LNCAP (cell line): ENCODE measurements around the gene SRSF8.

Experiments
- TF ChIP-seq, protein P1 (sequence below): fragments of 450-650 bp; IDR thresholded peaks from 2 replicates; pipeline ENCODE4 v1.5.1; 2017; ENCODE audit warnings: mild to moderate bottlenecking

The SRSF8 gene

DNA sequence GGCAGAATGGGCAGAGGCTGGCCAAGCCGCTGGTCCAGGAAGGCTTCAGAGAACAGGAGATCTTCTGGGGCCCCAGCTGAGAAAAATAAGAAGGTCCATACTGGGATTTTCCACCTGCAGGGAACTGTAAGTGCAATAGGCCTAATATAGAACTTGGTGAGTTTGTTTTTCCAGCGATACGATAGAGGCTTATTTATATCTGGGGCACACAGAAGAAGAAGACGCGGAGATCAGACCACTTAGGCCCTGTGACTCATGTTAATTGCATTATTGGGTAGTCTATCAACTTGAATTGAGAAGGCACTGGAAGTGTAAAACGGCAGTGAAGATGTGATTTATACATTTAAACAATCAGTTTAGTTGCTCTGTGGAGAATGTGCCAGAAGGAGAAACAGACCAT is 7.7 kb upstream of the SRSF8 start:
- TF ChIP-seq, protein P1, sequence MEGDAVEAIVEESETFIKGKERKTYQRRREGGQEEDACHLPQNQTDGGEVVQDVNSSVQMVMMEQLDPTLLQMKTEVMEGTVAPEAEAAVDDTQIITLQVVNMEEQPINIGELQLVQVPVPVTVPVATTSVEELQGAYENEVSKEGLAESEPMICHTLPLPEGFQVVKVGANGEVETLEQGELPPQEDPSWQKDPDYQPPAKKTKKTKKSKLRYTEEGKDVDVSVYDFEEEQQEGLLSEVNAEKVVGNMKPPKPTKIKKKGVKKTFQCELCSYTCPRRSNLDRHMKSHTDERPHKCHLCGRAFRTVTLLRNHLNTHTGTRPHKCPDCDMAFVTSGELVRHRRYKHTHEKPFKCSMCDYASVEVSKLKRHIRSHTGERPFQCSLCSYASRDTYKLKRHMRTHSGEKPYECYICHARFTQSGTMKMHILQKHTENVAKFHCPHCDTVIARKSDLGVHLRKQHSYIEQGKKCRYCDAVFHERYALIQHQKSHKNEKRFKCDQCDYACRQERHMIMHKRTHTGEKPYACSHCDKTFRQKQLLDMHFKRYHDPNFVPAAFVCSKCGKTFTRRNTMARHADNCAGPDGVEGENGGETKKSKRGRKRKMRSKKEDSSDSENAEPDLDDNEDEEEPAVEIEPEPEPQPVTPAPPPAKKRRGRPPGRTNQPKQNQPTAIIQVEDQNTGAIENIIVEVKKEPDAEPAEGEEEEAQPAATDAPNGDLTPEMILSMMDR, result no peak

DNA sequence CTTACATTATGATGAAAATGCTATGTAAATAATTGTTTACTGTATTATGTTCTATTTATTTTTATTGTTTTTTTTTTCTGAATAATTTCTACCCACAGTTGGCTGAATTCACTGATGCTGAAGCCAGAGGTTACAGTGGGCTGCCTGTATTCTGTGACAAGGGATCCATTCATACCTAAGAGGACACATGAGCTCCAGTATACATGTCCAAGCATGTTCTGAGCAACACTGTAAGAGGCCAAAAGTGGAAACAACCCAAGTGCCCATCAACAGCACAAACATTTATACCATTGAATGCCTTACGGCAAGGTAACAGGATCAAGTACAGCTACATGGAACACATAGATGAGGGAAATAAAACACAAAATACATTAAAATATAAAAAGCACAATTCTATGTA is 1.4 kb upstream of the SRSF8 start:
- TF ChIP-seq, protein P1, result no peak

DNA sequence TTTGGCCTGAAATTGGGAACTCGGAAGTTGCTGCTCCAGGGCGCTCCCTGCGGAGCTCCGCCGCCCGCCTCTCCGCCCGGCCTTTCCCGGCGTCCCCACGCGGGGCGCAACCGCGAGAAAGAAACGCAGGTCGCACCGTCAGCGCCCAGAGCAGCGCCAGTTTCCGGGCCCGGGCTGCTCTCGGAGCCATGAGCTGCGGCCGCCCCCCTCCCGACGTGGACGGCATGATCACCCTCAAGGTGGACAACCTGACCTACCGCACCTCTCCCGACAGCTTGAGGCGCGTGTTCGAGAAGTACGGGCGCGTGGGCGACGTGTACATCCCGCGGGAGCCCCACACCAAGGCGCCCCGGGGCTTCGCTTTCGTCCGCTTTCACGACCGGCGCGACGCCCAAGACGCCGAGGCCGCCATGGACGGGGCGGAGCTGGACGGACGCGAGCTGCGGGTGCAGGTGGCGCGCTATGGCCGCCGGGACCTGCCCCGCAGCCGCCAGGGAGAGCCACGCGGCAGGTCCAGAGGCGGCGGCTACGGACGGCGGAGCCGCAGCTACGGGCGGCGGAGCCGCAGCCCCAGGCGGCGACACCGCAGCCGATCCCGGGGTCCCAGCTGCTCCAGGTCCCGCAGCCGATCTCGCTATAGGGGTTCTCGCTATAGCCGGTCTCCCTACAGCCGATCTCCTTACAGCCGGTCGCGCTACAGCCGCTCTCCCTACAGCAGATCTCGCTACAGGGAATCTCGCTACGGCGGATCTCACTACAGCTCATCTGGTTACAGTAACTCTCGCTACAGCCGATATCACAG is 521 bp downstream of the SRSF8 start:
- TF ChIP-seq, protein P1, result peak; percentile 43

DNA sequence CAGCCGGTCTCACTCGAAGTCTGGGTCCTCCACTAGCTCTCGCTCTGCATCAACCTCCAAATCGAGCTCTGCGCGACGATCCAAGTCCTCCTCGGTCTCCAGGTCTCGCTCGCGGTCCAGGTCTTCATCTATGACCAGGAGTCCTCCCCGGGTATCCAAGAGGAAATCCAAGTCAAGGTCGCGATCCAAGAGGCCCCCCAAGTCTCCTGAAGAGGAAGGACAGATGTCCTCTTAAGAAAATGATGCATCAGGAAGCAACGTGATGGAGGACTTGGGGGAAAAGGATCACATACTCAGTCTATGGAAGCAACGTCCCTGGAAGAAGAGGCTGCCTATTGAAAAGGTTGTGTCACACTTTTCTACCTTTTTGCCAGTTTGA is 1.1 kb downstream of the SRSF8 start:
- TF ChIP-seq, protein P1, result no peak

DNA sequence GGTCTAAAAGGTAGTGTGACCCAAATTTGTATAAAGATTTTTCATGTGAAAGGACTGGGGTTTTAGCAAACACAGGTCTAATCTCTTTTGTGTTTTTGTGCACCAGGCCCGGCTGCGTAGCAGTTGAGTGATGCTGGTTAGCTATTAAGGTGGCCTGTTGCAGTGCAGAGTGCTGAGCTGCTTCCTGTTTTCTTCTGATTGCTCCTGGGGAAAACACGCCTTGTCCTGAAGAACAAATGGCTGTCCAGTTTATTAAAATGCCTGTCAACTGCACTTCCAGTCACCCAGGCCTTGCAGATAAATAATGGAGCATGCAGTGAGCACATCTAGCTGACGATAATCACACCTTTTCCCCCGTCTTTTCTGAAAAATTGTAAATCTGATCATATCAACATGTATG is 1.8 kb downstream of the SRSF8 start:
- TF ChIP-seq, protein P1, result no peak

DNA sequence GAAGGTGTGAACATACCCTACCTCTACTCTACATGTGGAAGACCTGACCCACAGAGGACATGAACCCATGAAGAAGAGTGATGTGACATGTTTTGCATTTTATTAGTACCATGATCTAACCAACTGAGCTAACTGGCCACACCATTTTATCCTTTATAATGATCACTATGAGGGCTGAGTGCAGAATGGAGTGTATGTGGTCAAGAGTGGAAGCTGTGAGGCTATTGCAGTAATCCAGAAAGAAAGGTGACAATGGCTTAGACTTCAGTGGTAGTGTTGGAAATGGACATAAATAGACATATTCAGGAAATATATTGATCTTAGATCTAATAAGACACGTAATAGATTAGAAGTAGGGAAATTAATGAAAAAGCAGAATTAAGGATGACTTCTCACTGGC is 3.8 kb downstream of the SRSF8 start:
- TF ChIP-seq, protein P1, result no peak

DNA sequence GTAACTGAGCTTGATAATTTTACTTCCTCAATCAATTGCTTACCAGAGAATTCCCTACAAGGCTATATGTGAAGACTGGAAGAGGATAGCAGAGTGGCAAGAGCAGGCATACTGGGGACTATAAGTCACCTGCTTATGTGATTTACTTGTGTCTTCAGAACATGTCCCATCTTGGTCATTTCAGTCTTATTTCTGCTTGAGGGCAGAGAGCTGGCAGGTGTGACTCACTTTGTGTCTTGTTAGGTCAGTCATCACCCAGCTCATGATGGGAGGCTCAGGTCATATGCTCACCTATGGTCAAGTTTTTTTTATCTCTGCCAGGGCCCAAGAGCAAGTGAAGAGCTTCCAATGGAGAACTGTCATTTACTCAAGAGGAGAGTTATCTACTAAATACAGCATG is 6.2 kb downstream of the SRSF8 start:
- TF ChIP-seq, protein P1, result no peak
